NB4 (cell line): ENCODE data around the gene HPN.

Experiments used
- CTCF ChIP-seq: IDR thresholded peaks from one replicate; pipeline ENCODE4 v1.5.1; 2012; ENCODE audit warnings: low read depth, low read length
- MAX ChIP-seq: IDR thresholded peaks from 2 replicates; pipeline ENCODE4 v1.6.1; 2011; ENCODE audit warnings: low read depth, low read length
- MYC ChIP-seq: IDR thresholded peaks from 2 replicates; pipeline ENCODE4 v1.6.1; 2011; ENCODE audit warnings: low read depth, low read length
- POLR2A ChIP-seq: IDR thresholded peaks from 2 replicates; pipeline ENCODE4 v1.6.1; 2011; ENCODE audit warnings: mild to moderate bottlenecking; ENCODE audit not compliant: insufficient read length; ENCODE audit errors: extremely low read depth

GRCh38 chr19:35060160-35060855 lies 18.8 kb downstream of the HPN start:
- no peak for TF ChIP-seq CTCF
- TF ChIP-seq POLR2A, result no peak
- no peak for TF ChIP-seq MAX
- no peak for TF ChIP-seq MYC
